Measurements from ENCODE around the gene NFIX. TPM values are rescaled to one million over a fixed set of nuclear protein-coding genes. Genes with fewer than 3 reads are reported as not detected.

The NFIX gene
- total RNA-seq, 1 donor from 2014 or later: 8.4 TPM

GRCh38 chr19:13029301-13029880 lies 34.1 kb downstream of the NFIX start:
- peaks cover 4% of the 10 kb centered on the region for H3K9me3 Mint-ChIP-seq (ENCODE audit: unreplicated experiment)

GRCh38 chr19:13029893-13030292 lies 34.6 kb downstream of the NFIX start:
- Histone ChIP-seq H3K36me3 (ENCODE audit: insufficient read depth, low read length) (no peaks in the 10 kb centered on the region), H3K9ac (ENCODE audit: low read length) (no peak overlapping the region), H3K4me2 (ENCODE audit: low read length) (peak overlapping the region; percentile 89), H3K9me3 (ENCODE audit: insufficient read depth, low read depth, low read length) (no peaks in the 10 kb centered on the region), H3K4me1 (ENCODE audit: insufficient read depth, low read length) (peaks cover 66% of the 10 kb centered on the region), H3K27ac (ENCODE audit: low read depth, low read length) (no peak overlapping the region), H3K79me2 (ENCODE audit: insufficient read depth, low read length) (peaks cover 98% of the 10 kb centered on the region), H4K20me1 (ENCODE audit: insufficient read depth, low read length) (peaks cover 74% of the 10 kb centered on the region), H2AFZ (ENCODE audit: low read depth, low read length) (no peak overlapping the region), H3K27me3 (ENCODE audit: insufficient read depth, low read length) (peaks cover 3% of the 10 kb centered on the region), H3K4me3 (ENCODE audit: insufficient read depth, low read depth, low read length) (no peak overlapping the region)
- FAIRE-seq (no peak), DNase-seq (ENCODE audit: low read depth) (no peak)
- H3K4me1 Mint-ChIP-seq (ENCODE audit: low read depth, unreplicated experiment): peaks cover 24% of the 10 kb centered on the region
- no peak overlapping the region for H3K4me3 Mint-ChIP-seq (ENCODE audit: unreplicated experiment)
- peaks cover 8% of the 10 kb centered on the region for H3K36me3 Mint-ChIP-seq (ENCODE audit: low read depth, unreplicated experiment)
- H3K27ac Mint-ChIP-seq (ENCODE audit: unreplicated experiment): no peak overlapping the region
- H3K27me3 Mint-ChIP-seq (ENCODE audit: low read depth, unreplicated experiment): peaks cover 82% of the 10 kb centered on the region
- H3K9me3 Mint-ChIP-seq (ENCODE audit: unreplicated experiment): peaks cover 4% of the 10 kb centered on the region
- TF ChIP-seq CTCF (IDR thresholded peaks at IDR 0.05; ENCODE audit: insufficient read depth, low read depth, low read length) (peak; percentile 36), EZH2 (IDR thresholded peaks at IDR 0.05; ENCODE audit: insufficient read depth, low read length) (no peak)

More at GRCh38 chr19:13029301-13029880, 34.1 kb downstream of the NFIX start:
- Mint-ChIP-seq H3K4me1 (ENCODE audit: low read depth, unreplicated experiment) (peaks cover 23% of the 10 kb centered on the region), H3K27ac (ENCODE audit: unreplicated experiment) (no peak overlapping the region), H3K27me3 (ENCODE audit: low read depth, unreplicated experiment) (peaks cover 83% of the 10 kb centered on the region), H3K36me3 (ENCODE audit: low read depth, unreplicated experiment) (peaks cover 8% of the 10 kb centered on the region), H3K4me3 (ENCODE audit: unreplicated experiment) (no peak overlapping the region)
- H4K20me1 ChIP-seq (ENCODE audit: insufficient read depth, low read length): peaks cover 74% of the 10 kb centered on the region
- peak overlapping the region; percentile 89 for H3K4me2 ChIP-seq (ENCODE audit: low read length)
- H3K9ac ChIP-seq (ENCODE audit: low read length): no peak overlapping the region
- TF ChIP-seq EZH2 (IDR thresholded peaks at IDR 0.05; ENCODE audit: insufficient read depth, low read length) (no peak), CTCF (IDR thresholded peaks at IDR 0.05; ENCODE audit: insufficient read depth, low read depth, low read length) (no peak)
- DNase-seq (ENCODE audit: low read depth): no peak
- FAIRE-seq: no peak
- no peak overlapping the region for H3K4me3 ChIP-seq (ENCODE audit: insufficient read depth, low read depth, low read length)
- H3K27me3 ChIP-seq (ENCODE audit: insufficient read depth, low read length): peaks cover 3% of the 10 kb centered on the region
- H3K9me3 ChIP-seq (ENCODE audit: insufficient read depth, low read depth, low read length): no peaks in the 10 kb centered on the region
- H3K4me1 ChIP-seq (ENCODE audit: insufficient read depth, low read length): peaks cover 66% of the 10 kb centered on the region
- H3K79me2 ChIP-seq (ENCODE audit: insufficient read depth, low read length): peaks cover 98% of the 10 kb centered on the region
- H2AFZ ChIP-seq (ENCODE audit: low read depth, low read length): no peak overlapping the region
- H3K27ac ChIP-seq (ENCODE audit: low read depth, low read length): no peak overlapping the region
- no peaks in the 10 kb centered on the region for H3K36me3 ChIP-seq (ENCODE audit: insufficient read depth, low read length)

GRCh38 chr19:13031917-13032623 lies 36.8 kb downstream of the NFIX start:
- Mint-ChIP-seq H3K27ac (ENCODE audit: unreplicated experiment) (peak overlapping the region; percentile 97), H3K4me3 (ENCODE audit: unreplicated experiment) (peak overlapping the region; percentile 60), H3K27me3 (ENCODE audit: low read depth, unreplicated experiment) (peaks cover 68% of the 10 kb centered on the region), H3K9me3 (ENCODE audit: unreplicated experiment) (peaks cover 4% of the 10 kb centered on the region), H3K4me1 (ENCODE audit: low read depth, unreplicated experiment) (peaks cover 22% of the 10 kb centered on the region), H3K36me3 (ENCODE audit: low read depth, unreplicated experiment) (peaks cover 8% of the 10 kb centered on the region)
- TF ChIP-seq CTCF (IDR thresholded peaks at IDR 0.05; ENCODE audit: insufficient read depth, low read depth, low read length) (no peak), EZH2 (IDR thresholded peaks at IDR 0.05; ENCODE audit: insufficient read depth, low read length) (no peak)
- no peaks in the 10 kb centered on the region for H3K36me3 ChIP-seq (ENCODE audit: insufficient read depth, low read length)
- H2AFZ ChIP-seq (ENCODE audit: low read depth, low read length): no peak overlapping the region
- peaks cover 62% of the 10 kb centered on the region for H3K4me1 ChIP-seq (ENCODE audit: insufficient read depth, low read length)
- H3K27ac ChIP-seq (ENCODE audit: low read depth, low read length): peak overlapping the region; percentile 40
- H3K9ac ChIP-seq (ENCODE audit: low read length): peak overlapping the region; percentile 51
- DNase-seq (ENCODE audit: low read depth) (peak; percentile 68), FAIRE-seq (no peak)
- H3K27me3 ChIP-seq (ENCODE audit: insufficient read depth, low read length): no peaks in the 10 kb centered on the region
- H3K79me2 ChIP-seq (ENCODE audit: insufficient read depth, low read length): peaks cover 98% of the 10 kb centered on the region
- H3K4me2 ChIP-seq (ENCODE audit: low read length): peak overlapping the region; percentile 64
- H4K20me1 ChIP-seq (ENCODE audit: insufficient read depth, low read length): peaks cover 58% of the 10 kb centered on the region
- no peak overlapping the region for H3K4me3 ChIP-seq (ENCODE audit: insufficient read depth, low read depth, low read length)
- no peaks in the 10 kb centered on the region for H3K9me3 ChIP-seq (ENCODE audit: insufficient read depth, low read depth, low read length)

All from astrocyte (in vitro differentiated cells and primary cell).